ENCODE measurements around the gene NDUFB6. TPM values are rescaled to one million over a fixed set of nuclear protein-coding genes. Genes with fewer than 3 reads are reported as not detected.

The NDUFB6 gene
- total and polyA plus RNA-seq, 9 of the 15 experiments (the other 6 are each of a cell fraction or from before 2014, with no cell fraction given) = 26.5 to 88.1 (median 64.0) TPM

DNA sequence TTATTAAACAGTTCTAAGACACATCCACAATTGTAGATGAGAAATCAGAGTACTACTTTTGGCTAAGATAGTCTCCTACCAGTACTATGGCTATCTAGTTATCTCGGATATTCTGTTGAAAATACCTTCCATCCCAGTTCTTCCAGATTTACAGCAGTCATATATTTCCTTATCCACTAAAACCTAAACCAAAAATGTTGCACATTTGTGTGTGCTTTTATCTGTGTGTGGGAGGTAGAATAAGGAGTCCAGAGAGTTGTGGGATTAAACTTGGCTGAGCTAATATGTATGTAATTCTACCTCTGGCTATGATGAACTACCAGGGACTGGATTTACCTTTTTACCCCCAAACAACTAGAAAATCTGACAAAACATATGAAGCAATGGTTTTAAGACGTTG is 17.5 kb upstream of the NDUFB6 start:
- POLR2A ChIA-PET = interaction anchor here (1.4 kb wide), 1 partner anchor 11 kb away, joined by 4 read pairs; no protein-coding TSS in a partner anchor
- no peak for TF ChIP-seq HNRNPH1 (optimal IDR thresholded peaks at IDR 0.05; ENCODE audit: low read depth, low read length)
- no peak for TF ChIP-seq TGIF2 (CRISPR knock-in tag; IDR thresholded peaks at IDR 0.05)
- no peak for TF ChIP-seq ZNF764 (CRISPR knock-in tag; IDR thresholded peaks at IDR 0.05; ENCODE audit: low read depth)
- TF ChIP-seq ZFPM2 (CRISPR knock-in tag; IDR thresholded peaks at IDR 0.05) = no peak
- TF ChIP-seq FOXJ3 (CRISPR knock-in tag; IDR thresholded peaks at IDR 0.05) = no peak
- no peak for TF ChIP-seq C11orf30 (IDR thresholded peaks at IDR 0.05; ENCODE audit: low read depth)
- TF ChIP-seq, protein P1, sequence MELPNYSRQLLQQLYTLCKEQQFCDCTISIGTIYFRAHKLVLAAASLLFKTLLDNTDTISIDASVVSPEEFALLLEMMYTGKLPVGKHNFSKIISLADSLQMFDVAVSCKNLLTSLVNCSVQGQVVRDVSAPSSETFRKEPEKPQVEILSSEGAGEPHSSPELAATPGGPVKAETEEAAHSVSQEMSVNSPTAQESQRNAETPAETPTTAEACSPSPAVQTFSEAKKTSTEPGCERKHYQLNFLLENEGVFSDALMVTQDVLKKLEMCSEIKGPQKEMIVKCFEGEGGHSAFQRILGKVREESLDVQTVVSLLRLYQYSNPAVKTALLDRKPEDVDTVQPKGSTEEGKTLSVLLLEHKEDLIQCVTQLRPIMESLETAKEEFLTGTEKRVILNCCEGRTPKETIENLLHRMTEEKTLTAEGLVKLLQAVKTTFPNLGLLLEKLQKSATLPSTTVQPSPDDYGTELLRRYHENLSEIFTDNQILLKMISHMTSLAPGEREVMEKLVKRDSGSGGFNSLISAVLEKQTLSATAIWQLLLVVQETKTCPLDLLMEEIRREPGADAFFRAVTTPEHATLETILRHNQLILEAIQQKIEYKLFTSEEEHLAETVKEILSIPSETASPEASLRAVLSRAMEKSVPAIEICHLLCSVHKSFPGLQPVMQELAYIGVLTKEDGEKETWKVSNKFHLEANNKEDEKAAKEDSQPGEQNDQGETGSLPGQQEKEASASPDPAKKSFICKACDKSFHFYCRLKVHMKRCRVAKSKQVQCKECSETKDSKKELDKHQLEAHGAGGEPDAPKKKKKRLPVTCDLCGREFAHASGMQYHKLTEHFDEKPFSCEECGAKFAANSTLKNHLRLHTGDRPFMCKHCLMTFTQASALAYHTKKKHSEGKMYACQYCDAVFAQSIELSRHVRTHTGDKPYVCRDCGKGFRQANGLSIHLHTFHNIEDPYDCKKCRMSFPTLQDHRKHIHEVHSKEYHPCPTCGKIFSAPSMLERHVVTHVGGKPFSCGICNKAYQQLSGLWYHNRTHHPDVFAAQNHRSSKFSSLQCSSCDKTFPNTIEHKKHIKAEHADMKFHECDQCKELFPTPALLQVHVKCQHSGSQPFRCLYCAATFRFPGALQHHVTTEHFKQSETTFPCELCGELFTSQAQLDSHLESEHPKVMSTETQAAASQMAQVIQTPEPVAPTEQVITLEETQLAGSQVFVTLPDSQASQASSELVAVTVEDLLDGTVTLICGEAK (IDR thresholded peaks at IDR 0.05) = no peak
- TF ChIP-seq, protein P1 (CRISPR knock-in tag; IDR thresholded peaks at IDR 0.05) = no peak
- TF ChIP-seq, protein P2, sequence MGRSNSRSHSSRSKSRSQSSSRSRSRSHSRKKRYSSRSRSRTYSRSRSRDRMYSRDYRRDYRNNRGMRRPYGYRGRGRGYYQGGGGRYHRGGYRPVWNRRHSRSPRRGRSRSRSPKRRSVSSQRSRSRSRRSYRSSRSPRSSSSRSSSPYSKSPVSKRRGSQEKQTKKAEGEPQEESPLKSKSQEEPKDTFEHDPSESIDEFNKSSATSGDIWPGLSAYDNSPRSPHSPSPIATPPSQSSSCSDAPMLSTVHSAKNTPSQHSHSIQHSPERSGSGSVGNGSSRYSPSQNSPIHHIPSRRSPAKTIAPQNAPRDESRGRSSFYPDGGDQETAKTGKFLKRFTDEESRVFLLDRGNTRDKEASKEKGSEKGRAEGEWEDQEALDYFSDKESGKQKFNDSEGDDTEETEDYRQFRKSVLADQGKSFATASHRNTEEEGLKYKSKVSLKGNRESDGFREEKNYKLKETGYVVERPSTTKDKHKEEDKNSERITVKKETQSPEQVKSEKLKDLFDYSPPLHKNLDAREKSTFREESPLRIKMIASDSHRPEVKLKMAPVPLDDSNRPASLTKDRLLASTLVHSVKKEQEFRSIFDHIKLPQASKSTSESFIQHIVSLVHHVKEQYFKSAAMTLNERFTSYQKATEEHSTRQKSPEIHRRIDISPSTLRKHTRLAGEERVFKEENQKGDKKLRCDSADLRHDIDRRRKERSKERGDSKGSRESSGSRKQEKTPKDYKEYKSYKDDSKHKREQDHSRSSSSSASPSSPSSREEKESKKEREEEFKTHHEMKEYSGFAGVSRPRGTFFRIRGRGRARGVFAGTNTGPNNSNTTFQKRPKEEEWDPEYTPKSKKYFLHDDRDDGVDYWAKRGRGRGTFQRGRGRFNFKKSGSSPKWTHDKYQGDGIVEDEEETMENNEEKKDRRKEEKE (IDR thresholded peaks at IDR 0.05; ENCODE audit: borderline replicate concordance in 1 of 2, control insufficient read depth in 1 of 2, low read depth in 2 of 2, low read length in 1 of 2) = no peak

More for the DNA sequence above, 17.5 kb upstream of the NDUFB6 start:
- Histone ChIP-seq H3K36me3 (ENCODE audit: control insufficient read depth, insufficient read depth, low read length) (no peaks in the 10 kb centered on the region), H4K20me1 (replicated peaks; ENCODE audit: control insufficient read depth, insufficient read depth, low read length) (no peaks in the 10 kb centered on the region), H3K9me3 (replicated peaks; ENCODE audit: control insufficient read depth, insufficient read depth, low read depth, low read length) (no peaks in the 10 kb centered on the region), H3K4me2 (ENCODE audit: insufficient read depth, low read length) (no peak overlapping the region), H3K27ac (ENCODE audit: extremely low read depth, low read depth, low read length) (no peak overlapping the region), H3K9me1 (ENCODE audit: control insufficient read depth, insufficient read depth, low read length) (no peaks in the 10 kb centered on the region), H2AFZ (ENCODE audit: low read depth, low read length) (no peak overlapping the region), H3K4me3 (no peak overlapping the region), H3K27me3 (ENCODE audit: control insufficient read depth in 2 of 2, insufficient read depth in 2 of 2, low read length in 2 of 2) (no peaks in the 10 kb centered on the region; a peak in 1 of 5 replicates), H3K79me2 (ENCODE audit: control insufficient read depth, insufficient read depth, low read length) (no peaks in the 10 kb centered on the region), H3K9ac (ENCODE audit: insufficient read depth in 1 of 2, low read depth in 2 of 2, low read length in 2 of 2) (no peak overlapping the region), H3K4me1 (replicated peaks in 1 of 2; ENCODE audit: control insufficient read depth in 2 of 2, insufficient read depth in 2 of 2, low read length in 2 of 2) (no peaks in the 10 kb centered on the region)
- BruUV-seq (replicated peaks) = no TSS peak
- DNase-seq (ENCODE audit: extremely low read depth in 1 of 4, low spot score in 3 of 4) (no peak), ATAC-seq (no peak), FAIRE-seq (no peak)
- intact Hi-C loops (cut with micrococcal nuclease) = no loop called here
- WGBS (ENCODE audit: insufficient coverage, low coverage, missing lambda C conversion rate) = 0% methylated on average over 2 of the region's 2 CpGs
- CTCF ChIA-PET (ENCODE audit: low intra/inter-chr PET ratio) = no interaction called here
- in situ Hi-C loops (cut with MboI) = no loop called here
